WTC11 (cell line): ENCODE data around the gene TMEM95. TPM values are rescaled to one million over a fixed set of nuclear protein-coding genes. Genes with fewer than 3 reads are reported as not detected.

Experiments
- ATAC-seq: fragments of 200-7000 bp; cut with Tn5 transposase; 2 replicates; pipeline ENCODE4 v1.10.0; 2021; ENCODE audit warnings: mild to moderate bottlenecking, moderate library complexity
- CTCF ChIA-PET: fragments of 300-600 bp; sonication (Branson Sonifier 250); formaldehyde crosslinking; loops from one replicate; lab custom pipeline; 2021; ENCODE audit warnings: antibody characterized with exemption; lab: Charles Lee
- POLR2A ChIA-PET: fragments of 350-600 bp; sonication (Branson Sonifier 250); formaldehyde crosslinking; loops from one replicate; lab custom pipeline; 2021; ENCODE audit warnings: antibody characterized with exemption; lab: Charles Lee
- DNase-seq: peaks from one replicate; pipeline ENCODE4 v3.0.0; 2021; ENCODE audit warnings: low spot score
- H3K27ac Mint-ChIP-seq: 2 replicates; pipeline ENCODE4 v1.8.0; 2021; ENCODE audit warnings: mixed read lengths
- H3K27me3 Mint-ChIP-seq: 2 replicates; pipeline ENCODE4 v1.8.0; 2021; ENCODE audit warnings: low read depth, mild to moderate bottlenecking, moderate library complexity, mixed read lengths
- H3K36me3 Mint-ChIP-seq: 2 replicates; pipeline ENCODE4 v1.8.0; 2021; ENCODE audit warnings: mixed read lengths
- H3K4me1 Mint-ChIP-seq: 2 replicates; pipeline ENCODE4 v1.8.0; 2022; ENCODE audit warnings: mixed read lengths
- H3K4me3 Mint-ChIP-seq: 2 replicates; pipeline ENCODE4 v1.8.0; 2021; ENCODE audit warnings: mild to moderate bottlenecking, moderate library complexity, mixed read lengths
- H3K9me3 Mint-ChIP-seq: 2 replicates; pipeline ENCODE4 v1.8.0; 2021; ENCODE audit warnings: mixed read lengths
- ATF2 ChIP-seq: sonication (generic); formaldehyde crosslinking; IDR thresholded peaks from 2 replicates; pipeline ENCODE4 v1.8.1; 2022; ENCODE audit warnings: low read depth, missing genetic modification reagents, borderline replicate concordance
- CBFB ChIP-seq: sonication (generic); formaldehyde crosslinking; IDR thresholded peaks from 2 replicates; pipeline ENCODE4 v1.8.1; 2022; ENCODE audit warnings: mild to moderate bottlenecking, low read depth, missing genetic modification reagents
- CREB1 ChIP-seq: sonication (generic); formaldehyde crosslinking; IDR thresholded peaks from 2 replicates; pipeline ENCODE4 v1.8.0; 2023; ENCODE audit warnings: mild to moderate bottlenecking, missing genetic modification reagents
- ELF4 ChIP-seq: sonication (generic); formaldehyde crosslinking; IDR thresholded peaks from 2 replicates; pipeline ENCODE4 v1.8.1; 2022; ENCODE audit warnings: low read depth, mild to moderate bottlenecking, moderate library complexity, missing genetic modification reagents
- EMX1 ChIP-seq: fragments of 250-450 bp; sonication (Bioruptor Pico); IDR thresholded peaks from 2 replicates; pipeline ENCODE4 v1.8.0; 2021; ENCODE audit warnings: mild to moderate bottlenecking
- MYBL2 ChIP-seq: sonication (generic); formaldehyde crosslinking; IDR thresholded peaks from 2 replicates; pipeline ENCODE4 v1.8.1; 2023; ENCODE audit warnings: mild to moderate bottlenecking, moderate library complexity, missing genetic modification reagents
- NR1H2 ChIP-seq: sonication (generic); formaldehyde crosslinking; IDR thresholded peaks from 2 replicates; pipeline ENCODE4 v1.9.0; 2021; ENCODE audit warnings: mild to moderate bottlenecking, moderate library complexity, missing genetic modification reagents
- NR3C1 ChIP-seq: sonication (generic); formaldehyde crosslinking; conservative IDR thresholded peaks from 2 replicates; pipeline ENCODE4 v1.8.1; 2023; ENCODE audit warnings: low read depth, mild to moderate bottlenecking, missing genetic modification reagents
- SMAD4 ChIP-seq: sonication (generic); formaldehyde crosslinking; IDR thresholded peaks from 2 replicates; pipeline ENCODE4 v1.8.0; 2022; ENCODE audit warnings: mild to moderate bottlenecking, missing genetic modification reagents
- SOX15 ChIP-seq: fragments of 250-450 bp; sonication (Bioruptor Pico); IDR thresholded peaks from 2 replicates; pipeline ENCODE4 v1.9.0; 2021; ENCODE audit warnings: mild to moderate bottlenecking
- SP1 ChIP-seq: sonication (generic); formaldehyde crosslinking; conservative IDR thresholded peaks from 2 replicates; pipeline ENCODE4 v1.8.1; 2022; ENCODE audit warnings: missing genetic modification reagents
- TP53 ChIP-seq: sonication (generic); formaldehyde crosslinking; IDR thresholded peaks from 2 replicates; pipeline ENCODE4 v1.8.1; 2023; ENCODE audit warnings: mild to moderate bottlenecking, missing genetic modification reagents
- ZNF512 ChIP-seq: sonication (generic); formaldehyde crosslinking; IDR thresholded peaks from 2 replicates; pipeline ENCODE4 v1.8.1; 2022; ENCODE audit warnings: missing genetic modification reagents, borderline replicate concordance
- ZNF671 ChIP-seq: fragments of 250-450 bp; sonication (Bioruptor Pico); IDR thresholded peaks from 2 replicates; pipeline ENCODE4 v1.8.0; 2021; ENCODE audit warnings: mild to moderate bottlenecking
- total RNA-seq: library from RNA; stranded (reverse); gene quantifications from 3 replicates; pipeline ENCODE4 v1.2.3, GENCODE V29; 2021
- TF ChIP-seq, protein P1 (sequence below): fragments of 250-450 bp; sonication (Bioruptor Pico); IDR thresholded peaks from 2 replicates; pipeline ENCODE4 v2.1.2; 2022; ENCODE audit warnings: mild to moderate bottlenecking, moderate library complexity
- TF ChIP-seq, protein P2 (sequence below): fragments of 250-450 bp; sonication (Bioruptor Pico); IDR thresholded peaks from 2 replicates; pipeline ENCODE4 v1.9.0; 2021; ENCODE audit warnings: mild to moderate bottlenecking
- TF ChIP-seq, protein P3 (sequence below): fragments of 250-450 bp; sonication (Bioruptor Pico); conservative IDR thresholded peaks from 2 replicates; pipeline ENCODE4 v1.9.0; 2021; ENCODE audit warnings: mild to moderate bottlenecking
- TF ChIP-seq, protein P4 (sequence below): fragments of 250-450 bp; sonication (Bioruptor Pico); IDR thresholded peaks from 2 replicates; pipeline ENCODE4 v1.9.0; 2021; ENCODE audit warnings: mild to moderate bottlenecking, borderline replicate concordance

Gene TMEM95
- total RNA-seq, 1 experiment from 2014 or later = not detected

- TF ChIP-seq, protein P1, sequence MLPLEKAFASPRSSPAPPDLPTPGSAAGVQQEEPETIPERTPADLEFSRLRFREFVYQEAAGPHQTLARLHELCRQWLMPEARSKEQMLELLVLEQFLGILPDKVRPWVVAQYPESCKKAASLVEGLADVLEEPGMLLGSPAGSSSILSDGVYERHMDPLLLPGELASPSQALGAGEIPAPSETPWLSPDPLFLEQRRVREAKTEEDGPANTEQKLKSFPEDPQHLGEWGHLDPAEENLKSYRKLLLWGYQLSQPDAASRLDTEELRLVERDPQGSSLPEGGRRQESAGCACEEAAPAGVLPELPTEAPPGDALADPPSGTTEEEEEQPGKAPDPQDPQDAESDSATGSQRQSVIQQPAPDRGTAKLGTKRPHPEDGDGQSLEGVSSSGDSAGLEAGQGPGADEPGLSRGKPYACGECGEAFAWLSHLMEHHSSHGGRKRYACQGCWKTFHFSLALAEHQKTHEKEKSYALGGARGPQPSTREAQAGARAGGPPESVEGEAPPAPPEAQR (CRISPR knock-in tag) = no peak
- TF ChIP-seq, all 79 proteins: peak for 0
Observed at GRCh38 chr17:7389924-7390910, 35.3 kb downstream of the TMEM95 start (continued).

- DNase-seq (no peak), ATAC-seq (no peak)
- Mint-ChIP-seq H3K36me3 (peaks cover 20% of the 10 kb centered on the region), H3K27me3 (no peaks in the 10 kb centered on the region; the same call in 1 of the 2 replicates), H3K27ac (no peak overlapping the region), H3K4me1 (peaks cover 11% of the 10 kb centered on the region), H3K9me3 (no peaks in the 10 kb centered on the region), H3K4me3 (no peak overlapping the region)
- ChIA-PET CTCF (no interaction called here), POLR2A (no interaction called here)
- no peak for TF ChIP-seq CBFB
- no peak for TF ChIP-seq ZNF512 (CRISPR knock-in tag)
- no peak for TF ChIP-seq SMAD4
- no peak for TF ChIP-seq SP1 (CRISPR knock-in tag)
- TF ChIP-seq, protein P2, sequence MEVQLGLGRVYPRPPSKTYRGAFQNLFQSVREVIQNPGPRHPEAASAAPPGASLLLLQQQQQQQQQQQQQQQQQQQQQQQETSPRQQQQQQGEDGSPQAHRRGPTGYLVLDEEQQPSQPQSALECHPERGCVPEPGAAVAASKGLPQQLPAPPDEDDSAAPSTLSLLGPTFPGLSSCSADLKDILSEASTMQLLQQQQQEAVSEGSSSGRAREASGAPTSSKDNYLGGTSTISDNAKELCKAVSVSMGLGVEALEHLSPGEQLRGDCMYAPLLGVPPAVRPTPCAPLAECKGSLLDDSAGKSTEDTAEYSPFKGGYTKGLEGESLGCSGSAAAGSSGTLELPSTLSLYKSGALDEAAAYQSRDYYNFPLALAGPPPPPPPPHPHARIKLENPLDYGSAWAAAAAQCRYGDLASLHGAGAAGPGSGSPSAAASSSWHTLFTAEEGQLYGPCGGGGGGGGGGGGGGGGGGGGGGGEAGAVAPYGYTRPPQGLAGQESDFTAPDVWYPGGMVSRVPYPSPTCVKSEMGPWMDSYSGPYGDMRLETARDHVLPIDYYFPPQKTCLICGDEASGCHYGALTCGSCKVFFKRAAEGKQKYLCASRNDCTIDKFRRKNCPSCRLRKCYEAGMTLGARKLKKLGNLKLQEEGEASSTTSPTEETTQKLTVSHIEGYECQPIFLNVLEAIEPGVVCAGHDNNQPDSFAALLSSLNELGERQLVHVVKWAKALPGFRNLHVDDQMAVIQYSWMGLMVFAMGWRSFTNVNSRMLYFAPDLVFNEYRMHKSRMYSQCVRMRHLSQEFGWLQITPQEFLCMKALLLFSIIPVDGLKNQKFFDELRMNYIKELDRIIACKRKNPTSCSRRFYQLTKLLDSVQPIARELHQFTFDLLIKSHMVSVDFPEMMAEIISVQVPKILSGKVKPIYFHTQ = no peak
- no peak for TF ChIP-seq NR1H2 (CRISPR knock-in tag)
- no peak for TF ChIP-seq ELF4 (CRISPR knock-in tag)
- TF ChIP-seq TP53 (CRISPR knock-in tag) = no peak
- no peak for TF ChIP-seq EMX1 (CRISPR knock-in tag)
- no peak for TF ChIP-seq NR3C1 (CRISPR knock-in tag)
- TF ChIP-seq MYBL2 (CRISPR knock-in tag) = no peak
- TF ChIP-seq ATF2 (CRISPR knock-in tag) = no peak
- TF ChIP-seq CREB1 = no peak
- TF ChIP-seq, protein P3, sequence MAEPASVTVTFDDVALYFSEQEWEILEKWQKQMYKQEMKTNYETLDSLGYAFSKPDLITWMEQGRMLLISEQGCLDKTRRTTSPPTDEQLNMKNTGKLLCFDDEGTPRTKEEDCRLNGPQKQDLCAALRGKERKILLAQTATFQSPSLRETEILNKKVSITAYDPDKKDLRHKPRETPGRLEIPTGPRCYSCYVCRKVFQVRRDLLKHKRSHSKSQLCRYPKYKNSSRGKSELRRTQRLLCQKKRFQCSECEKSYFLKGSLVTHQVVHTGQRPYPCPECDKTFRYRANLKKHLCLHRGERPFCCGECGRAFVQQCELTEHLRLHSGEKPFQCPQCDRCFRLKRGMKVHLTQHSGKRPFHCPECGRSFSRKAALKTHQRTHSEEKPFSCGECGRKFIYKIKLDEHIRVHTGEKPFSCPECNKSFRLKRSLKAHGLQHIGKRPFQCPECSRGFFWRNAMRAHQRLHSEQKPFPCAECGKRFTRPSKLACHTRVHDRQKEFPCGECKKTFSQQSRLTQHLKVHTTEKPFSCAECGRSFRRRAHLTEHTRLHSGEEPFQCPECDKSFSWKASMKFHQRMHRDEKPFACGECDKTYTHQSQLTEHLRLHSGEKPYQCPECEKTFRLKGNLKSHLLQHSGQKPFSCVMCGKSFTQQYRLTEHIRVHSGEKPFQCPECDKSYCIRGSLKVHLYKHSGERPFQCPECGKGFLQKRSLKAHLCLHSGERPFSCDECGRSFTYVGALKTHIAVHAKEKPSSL (CRISPR knock-in tag) = no peak
- no peak for TF ChIP-seq SOX15 (CRISPR knock-in tag)
- TF ChIP-seq ZNF671 (CRISPR knock-in tag) = no peak
- TF ChIP-seq, protein P4, sequence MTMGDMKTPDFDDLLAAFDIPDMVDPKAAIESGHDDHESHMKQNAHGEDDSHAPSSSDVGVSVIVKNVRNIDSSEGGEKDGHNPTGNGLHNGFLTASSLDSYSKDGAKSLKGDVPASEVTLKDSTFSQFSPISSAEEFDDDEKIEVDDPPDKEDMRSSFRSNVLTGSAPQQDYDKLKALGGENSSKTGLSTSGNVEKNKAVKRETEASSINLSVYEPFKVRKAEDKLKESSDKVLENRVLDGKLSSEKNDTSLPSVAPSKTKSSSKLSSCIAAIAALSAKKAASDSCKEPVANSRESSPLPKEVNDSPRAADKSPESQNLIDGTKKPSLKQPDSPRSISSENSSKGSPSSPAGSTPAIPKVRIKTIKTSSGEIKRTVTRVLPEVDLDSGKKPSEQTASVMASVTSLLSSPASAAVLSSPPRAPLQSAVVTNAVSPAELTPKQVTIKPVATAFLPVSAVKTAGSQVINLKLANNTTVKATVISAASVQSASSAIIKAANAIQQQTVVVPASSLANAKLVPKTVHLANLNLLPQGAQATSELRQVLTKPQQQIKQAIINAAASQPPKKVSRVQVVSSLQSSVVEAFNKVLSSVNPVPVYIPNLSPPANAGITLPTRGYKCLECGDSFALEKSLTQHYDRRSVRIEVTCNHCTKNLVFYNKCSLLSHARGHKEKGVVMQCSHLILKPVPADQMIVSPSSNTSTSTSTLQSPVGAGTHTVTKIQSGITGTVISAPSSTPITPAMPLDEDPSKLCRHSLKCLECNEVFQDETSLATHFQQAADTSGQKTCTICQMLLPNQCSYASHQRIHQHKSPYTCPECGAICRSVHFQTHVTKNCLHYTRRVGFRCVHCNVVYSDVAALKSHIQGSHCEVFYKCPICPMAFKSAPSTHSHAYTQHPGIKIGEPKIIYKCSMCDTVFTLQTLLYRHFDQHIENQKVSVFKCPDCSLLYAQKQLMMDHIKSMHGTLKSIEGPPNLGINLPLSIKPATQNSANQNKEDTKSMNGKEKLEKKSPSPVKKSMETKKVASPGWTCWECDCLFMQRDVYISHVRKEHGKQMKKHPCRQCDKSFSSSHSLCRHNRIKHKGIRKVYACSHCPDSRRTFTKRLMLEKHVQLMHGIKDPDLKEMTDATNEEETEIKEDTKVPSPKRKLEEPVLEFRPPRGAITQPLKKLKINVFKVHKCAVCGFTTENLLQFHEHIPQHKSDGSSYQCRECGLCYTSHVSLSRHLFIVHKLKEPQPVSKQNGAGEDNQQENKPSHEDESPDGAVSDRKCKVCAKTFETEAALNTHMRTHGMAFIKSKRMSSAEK (CRISPR knock-in tag) = no peak
Observed at GRCh38 chr17:7391307-7391706, 36.4 kb downstream of the TMEM95 start.
